ENCODE data around the gene HPS3. TPM values are rescaled to one million over a fixed set of nuclear protein-coding genes. Genes with fewer than 3 reads are reported as not detected.

HPS3 gene
- 12.0 and 15.5 TPM in 2 replicates for total RNA-seq

GRCh38 chr3:149129326-149130205 lies at the start of gene HPS3:
TSS of gene HPS3 (plus strand) at chr3:149129638. CDS start at chr3:149129724, 86 bp downstream.

GRCh38 chr3:149086232-149086988 lies 43.0 kb upstream of the HPS3 start, which contains the start of gene HLTF:
TSS of gene HLTF (minus strand) at chr3:149086533. CDS start at chr3:149086336, 197 bp downstream.

GRCh38 chr3:149221783-149222517 lies 92.5 kb downstream of the HPS3 start, which contains the start of gene CP:
TSS of gene CP (minus strand) at chr3:149221829. CDS start at chr3:149221792, 37 bp downstream.

Other genes starting within 250 kb of the HPS3 start
- gene GYG1, start 138.1 kb upstream of the HPS3 start, total RNA-seq = 37.2 and 45.3 TPM in 2 replicates
- gene HLTF, start 43.1 kb upstream of the HPS3 start, total RNA-seq = 12.1 and 21.6 TPM in 2 replicates
- gene CP, start 92.2 kb downstream of the HPS3 start, total RNA-seq = under 0.01 and 0.54 TPM in 2 replicates
- 258 and 437 TPM in 2 replicates for gene TM4SF18, start 204.0 kb downstream of the HPS3 start, total RNA-seq
- 1,157 and 1,890 TPM in 2 replicates for gene TM4SF1, start 248.0 kb downstream of the HPS3 start, total RNA-seq

Data from dermis lymphatic vessel endothelial cell (primary cell).